DND-41 (cell line): ENCODE results near the gene ZNF609.

Source experiments
- EZH2 ChIP-seq: IDR thresholded peaks from 3 replicates; pipeline ENCODE4 v1.6.1; 2012; ENCODE audit warnings: borderline replicate concordance, low read depth, mild to moderate bottlenecking, moderate library complexity, low read length, inconsistent platforms; ENCODE audit not compliant: severe bottlenecking
- TF ChIP-seq, protein P1 (sequence below): IDR thresholded peaks from 2 replicates; pipeline ENCODE4 v1.5.1; 2012; ENCODE audit warnings: borderline replicate concordance, low read length, moderate library complexity, mild to moderate bottlenecking; ENCODE audit not compliant: poor library complexity, severe bottlenecking; ENCODE audit errors: extremely low read depth

DNA sequence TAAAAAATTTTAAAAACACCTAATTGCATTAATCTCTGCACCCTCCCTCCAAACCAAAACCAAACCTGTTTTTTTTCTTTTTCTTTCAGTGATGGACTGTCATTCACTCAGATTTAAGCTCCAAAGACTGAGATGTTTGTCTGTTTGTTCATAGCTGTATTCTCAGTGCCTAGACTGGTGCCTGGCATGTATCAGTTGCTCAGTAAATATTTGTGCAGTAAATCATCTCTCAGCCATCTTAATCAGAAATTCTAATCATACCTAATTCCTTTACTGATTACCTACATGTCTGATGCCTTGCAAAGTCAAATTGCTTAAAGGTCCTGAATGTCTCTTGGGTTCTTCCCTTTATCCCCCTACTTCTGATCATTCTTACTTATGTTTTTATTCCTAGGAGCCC lies 138.8 kb downstream of the ZNF609 start:
- TF ChIP-seq, protein P1, sequence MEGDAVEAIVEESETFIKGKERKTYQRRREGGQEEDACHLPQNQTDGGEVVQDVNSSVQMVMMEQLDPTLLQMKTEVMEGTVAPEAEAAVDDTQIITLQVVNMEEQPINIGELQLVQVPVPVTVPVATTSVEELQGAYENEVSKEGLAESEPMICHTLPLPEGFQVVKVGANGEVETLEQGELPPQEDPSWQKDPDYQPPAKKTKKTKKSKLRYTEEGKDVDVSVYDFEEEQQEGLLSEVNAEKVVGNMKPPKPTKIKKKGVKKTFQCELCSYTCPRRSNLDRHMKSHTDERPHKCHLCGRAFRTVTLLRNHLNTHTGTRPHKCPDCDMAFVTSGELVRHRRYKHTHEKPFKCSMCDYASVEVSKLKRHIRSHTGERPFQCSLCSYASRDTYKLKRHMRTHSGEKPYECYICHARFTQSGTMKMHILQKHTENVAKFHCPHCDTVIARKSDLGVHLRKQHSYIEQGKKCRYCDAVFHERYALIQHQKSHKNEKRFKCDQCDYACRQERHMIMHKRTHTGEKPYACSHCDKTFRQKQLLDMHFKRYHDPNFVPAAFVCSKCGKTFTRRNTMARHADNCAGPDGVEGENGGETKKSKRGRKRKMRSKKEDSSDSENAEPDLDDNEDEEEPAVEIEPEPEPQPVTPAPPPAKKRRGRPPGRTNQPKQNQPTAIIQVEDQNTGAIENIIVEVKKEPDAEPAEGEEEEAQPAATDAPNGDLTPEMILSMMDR = no peak
- no peak for TF ChIP-seq EZH2
